Tongue (tissue), 2 donors: Measurements from ENCODE around the gene WDFY4. TPM values are rescaled to one million over a fixed set of nuclear protein-coding genes. Genes with fewer than 3 reads are reported as not detected.
A peak's percentile ranks its signal among the peaks of the same experiment; 100 is the strongest.

Experiments
- DNase-seq: peaks from one replicate; pipeline ENCODE4 v3.0.0-alpha.2; 2015
- total RNA-seq: library from RNA; depleted of rRNA; stranded (reverse); fragments of >200 nt; gene quantifications from one replicate; pipeline ENCODE4 v1.2.3, GENCODE V29; 2014

The WDFY4 gene
- total RNA-seq, 1 donor from 2014 or later: 5.7 TPM

- DNase-seq: no peak
Observed at GRCh38 chr10:48880016-48880705, 195.5 kb downstream of the WDFY4 start.

GRCh38 chr10:48881937-48882336 lies 197.3 kb downstream of the WDFY4 start:
- DNase-seq: no peak

GRCh38 chr10:48882881-48883280 lies 198.2 kb downstream of the WDFY4 start:
- no peak for DNase-seq

DNA sequence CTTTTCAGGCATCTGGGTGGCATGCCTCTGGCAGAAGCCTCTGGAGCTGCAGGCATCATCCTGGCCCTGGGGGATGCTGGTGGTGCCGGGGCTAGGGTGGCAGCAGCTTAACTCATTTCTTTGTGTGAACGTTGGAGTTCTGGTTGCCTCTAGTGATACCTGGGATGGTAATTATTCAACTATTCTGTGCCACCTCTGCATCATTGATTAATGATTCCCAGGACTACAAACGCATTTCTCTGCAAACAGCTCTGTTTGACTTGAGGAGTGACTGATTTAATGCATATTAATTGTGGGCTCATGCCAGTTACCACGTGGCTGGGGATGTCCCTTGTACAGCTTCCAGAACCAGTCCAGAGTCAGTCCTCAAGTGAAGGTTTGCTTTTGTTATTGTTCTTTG lies 199.0 kb downstream of the WDFY4 start:
- no peak for DNase-seq

DNA sequence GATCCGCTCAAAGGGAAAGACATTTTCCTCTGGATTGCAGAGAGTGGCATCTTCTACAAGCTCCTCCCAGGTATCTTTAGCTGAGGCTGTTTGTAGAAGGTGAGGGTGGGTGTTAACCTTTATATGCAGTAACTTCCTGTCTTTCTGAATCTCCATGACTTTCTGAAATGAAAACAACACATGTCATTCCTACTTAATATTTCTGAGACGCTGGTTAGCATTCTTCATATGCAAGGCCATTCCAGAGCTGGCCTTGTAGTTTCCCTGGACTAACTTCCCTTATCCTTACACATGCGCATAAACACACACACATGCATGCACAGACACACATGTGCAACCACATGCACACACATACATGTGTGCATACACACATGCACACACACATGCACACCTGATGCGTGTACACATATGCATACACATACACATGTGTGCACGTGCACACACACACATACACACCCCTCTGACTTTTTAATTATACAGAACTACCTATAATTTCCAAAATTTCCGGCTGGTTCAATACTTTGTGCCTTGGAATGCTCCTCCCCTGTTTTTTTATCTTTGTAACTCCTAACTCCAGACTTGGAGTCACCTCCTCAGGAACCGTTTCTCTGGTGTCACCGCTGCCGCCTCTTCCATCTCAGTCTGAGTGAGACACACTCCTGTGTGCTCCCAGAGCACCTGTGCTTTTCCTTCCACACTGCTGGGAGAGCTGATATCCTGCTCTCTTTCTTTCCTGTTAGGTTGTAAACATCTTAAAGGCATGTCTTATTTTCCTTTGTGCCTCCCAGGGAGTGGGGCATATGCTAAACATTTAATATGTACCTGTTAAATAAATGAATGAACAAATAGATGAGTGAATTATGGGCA lies 199.7 kb downstream of the WDFY4 start:
- no peak for DNase-seq

GRCh38 chr10:48885376-48885775 lies 200.7 kb downstream of the WDFY4 start:
- peak; percentile 68 for DNase-seq

DNA sequence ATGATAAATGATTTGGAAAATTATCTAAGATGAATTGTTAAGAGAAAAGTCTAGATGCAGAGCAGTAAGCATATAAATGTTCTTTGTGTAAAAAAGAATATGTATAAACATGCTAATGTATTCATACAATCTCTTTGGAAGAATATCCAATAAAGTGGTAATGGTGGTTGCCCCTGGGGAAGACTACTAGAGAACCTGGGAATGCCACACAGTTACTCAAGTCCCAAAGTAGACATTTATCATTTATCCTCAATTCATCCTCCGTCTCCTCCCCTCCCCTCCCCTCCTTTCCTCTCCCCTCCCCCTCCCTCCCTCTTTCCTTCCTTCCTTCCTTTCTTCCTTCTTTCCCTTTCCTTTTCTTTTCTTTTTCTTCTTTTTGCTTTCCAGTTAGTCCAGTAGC lies 203.3 kb downstream of the WDFY4 start:
- no peak for DNase-seq

DNA sequence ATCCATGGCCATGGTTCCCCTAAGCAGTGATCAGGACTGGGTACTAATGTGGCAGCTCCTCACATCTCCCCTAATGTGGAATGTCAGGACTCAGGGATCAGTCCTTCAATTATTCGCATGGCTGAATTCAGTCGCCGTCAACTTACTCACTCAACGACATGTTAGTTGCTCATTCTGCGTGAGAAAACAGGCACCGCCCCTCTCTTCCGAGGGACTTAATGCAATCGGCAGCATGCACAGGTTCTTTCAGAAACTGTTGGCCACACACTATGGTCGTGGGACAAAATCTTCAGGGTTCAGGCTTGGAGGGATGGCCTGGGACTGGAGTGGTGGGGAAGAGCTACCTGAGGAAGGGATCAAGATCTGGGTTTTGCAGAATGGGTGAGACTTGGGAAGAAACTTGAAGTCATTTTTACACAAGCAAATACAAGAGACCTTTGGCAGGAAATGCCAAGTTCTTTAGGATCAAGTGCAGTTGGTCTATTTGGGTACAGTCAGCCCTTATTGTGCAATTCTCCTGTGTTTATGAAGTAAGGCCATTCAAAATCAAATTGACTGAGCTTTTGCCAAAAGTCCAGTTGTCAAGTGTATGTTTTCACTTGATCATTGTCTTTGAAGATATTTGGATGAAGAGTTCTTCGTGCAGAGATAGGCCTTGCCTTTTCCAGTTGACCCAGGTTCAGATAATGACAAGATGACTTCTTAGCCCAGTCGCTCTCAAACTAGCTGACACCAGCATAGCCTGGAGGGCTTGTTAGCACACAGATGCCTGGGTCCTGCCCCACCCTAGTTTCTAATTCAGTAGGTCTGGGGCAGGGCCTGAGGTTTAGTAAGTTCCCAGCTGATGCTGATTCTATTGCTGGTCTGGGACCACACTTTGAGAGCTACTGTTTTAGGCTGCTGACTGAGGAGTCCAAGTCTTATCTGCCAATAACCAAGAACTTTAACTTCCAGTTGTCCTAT lies 206.5 kb downstream of the WDFY4 start:
- DNase-seq: peak; percentile 18

DNA sequence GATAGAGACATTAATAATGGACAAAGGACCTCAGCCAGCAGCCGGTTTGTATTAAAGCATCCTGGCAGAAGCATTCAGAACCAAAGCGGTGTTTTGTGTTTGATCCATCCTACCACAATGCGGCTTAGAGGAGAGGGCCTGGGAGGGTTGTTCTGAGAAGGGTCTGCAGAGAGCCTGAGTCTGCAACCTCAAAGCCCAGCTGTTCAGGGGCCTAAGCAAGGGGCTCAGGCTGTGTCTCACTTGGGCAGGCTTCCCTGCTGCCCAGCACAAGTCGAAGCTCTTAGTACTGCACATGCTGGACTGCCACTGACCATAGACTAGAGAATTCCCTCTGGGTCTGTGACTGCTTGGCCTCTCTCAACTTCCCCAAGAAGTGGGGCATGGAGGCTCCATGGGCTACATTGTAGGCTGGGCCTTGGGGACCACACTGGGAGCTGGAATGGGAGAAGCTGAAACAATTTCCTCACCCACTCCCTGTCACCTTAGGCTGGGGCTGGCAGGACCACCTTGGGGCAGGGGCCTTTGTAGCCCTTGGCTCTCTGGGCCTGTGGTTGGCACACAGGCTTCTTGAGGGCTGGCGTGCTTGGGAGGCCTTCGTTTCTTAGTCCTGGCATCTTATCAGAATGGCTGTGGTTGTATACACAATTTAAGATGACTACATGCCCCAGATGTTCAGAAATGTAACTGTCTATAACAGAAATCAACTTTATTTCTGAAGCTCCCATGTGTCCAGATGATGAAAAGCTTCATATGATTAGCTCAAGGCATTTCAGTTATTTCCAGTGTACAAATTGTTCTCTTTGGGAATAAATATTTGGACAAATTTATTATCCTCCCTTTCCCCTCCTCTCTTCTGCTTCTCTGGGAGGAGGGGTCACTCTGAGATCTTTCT lies 210.5 kb downstream of the WDFY4 start:
- peak; percentile 62 for DNase-seq

DNA sequence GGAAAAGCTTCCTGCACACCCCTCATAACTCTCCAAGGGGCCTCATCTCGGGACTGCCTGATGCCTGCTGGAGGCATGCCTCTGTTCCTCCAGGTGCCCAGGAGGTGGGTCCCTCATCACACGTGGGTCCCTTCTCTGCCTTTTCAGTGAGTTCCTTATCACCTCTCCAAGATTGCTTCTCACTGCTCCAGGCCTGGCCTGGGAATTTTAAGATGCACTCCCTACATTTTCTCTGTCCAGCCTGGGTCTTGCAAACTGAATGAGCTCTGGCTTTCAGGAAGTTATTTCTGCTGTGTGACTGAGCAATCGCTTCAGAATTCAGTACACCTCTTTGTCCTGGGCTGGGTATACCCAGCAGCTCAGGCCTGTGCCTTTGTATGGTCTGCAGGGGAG lies 211.1 kb downstream of the WDFY4 start:
- DNase-seq: no peak

DNA sequence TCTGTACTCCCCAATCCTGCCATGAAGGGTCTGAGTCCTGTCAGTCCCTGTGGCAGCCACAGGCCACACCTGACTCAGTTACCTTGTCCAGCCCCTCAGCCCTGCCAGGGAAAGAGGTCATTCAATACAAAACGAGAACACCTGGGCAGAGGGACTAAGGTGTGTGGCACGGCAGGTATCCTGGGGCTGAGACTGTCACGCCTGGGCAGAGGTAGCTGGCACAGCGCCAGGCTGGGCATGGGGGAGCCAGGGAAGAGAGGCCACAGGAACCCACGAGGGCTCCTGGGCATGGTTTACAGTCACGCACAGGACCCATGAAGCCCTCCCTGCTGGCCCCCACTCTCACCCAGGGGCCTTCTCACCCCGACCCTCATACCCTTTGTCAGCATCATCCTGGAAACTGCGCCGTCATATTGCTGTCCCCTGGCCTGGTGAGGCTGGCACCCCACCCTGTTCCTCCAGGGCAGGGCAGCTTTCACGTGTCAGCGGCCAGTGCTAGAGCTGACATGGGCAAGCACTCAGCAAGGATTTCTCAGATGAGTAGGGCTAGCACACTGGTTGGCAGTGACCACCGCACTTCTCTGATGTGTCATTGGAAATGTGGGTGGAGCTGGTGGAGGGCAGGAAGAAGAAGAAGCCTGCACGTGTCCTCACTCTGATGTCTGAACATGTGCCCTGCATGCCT lies 212.2 kb downstream of the WDFY4 start:
- DNase-seq: no peak

DNA sequence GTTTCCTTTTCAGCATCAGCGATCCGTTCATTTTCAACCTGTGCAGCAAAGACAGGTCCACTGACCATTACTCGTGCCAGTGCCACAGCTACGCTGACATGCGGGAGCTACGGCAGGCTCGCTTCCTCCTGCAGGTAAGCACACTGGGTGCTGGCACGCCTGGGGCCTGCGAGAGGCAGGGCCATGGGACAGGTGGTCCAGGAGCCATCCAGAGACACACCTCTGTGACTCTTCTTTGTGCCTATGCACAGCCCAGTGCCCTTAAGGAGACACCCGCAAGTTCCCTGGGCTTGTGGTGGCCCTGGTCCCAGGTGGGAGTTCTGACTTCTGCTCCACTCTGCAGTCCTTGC lies 212.7 kb downstream of the WDFY4 start:
- DNase-seq: no peak

- no peak for DNase-seq
Observed at GRCh38 chr10:48898426-48898825, 213.8 kb downstream of the WDFY4 start.

- DNase-seq: no peak
Observed at GRCh38 chr10:48899781-48900180, 215.1 kb downstream of the WDFY4 start.

GRCh38 chr10:48900371-48900801 lies 215.7 kb downstream of the WDFY4 start:
- DNase-seq: peak; percentile 67

DNA sequence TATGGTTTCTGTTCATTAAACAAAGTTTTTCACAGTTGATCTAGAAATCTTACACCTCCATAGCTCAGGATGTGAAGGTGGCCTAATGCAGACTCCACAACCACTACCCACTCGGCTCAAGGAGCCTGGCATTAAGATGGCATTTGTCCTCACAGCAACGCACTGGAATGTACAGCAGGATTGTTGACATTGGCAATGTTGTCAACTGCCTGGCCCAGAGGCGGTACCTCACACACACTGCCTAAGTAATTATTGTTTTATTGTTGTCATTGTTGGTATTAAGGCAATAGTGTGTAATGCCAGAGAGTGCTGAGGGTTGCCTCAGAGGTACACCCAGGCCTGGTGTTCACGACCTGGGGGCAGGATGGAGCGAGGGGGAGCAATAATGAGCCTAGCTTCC lies 216.6 kb downstream of the WDFY4 start:
- DNase-seq: no peak

- no peak for DNase-seq
Observed at GRCh38 chr10:48902096-48902495, 217.4 kb downstream of the WDFY4 start.

DNA sequence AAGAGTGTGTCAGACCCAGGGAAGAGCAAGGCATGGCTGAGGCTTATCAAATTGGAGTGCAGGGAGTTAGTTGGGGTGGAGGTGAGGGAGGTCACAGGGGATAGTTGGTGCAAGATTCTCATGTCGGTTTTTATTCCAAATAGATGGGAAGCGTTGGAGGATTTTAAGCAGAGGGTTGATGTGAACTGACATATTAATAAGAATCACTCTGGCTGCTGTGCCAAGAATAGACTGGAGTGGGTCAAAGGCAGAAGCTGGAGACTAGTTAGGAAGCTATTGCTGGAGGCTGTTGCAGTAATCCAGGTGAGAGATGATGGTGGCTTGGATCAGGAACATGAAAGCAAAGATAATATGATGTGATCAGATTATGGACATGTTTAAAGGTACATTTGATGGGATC lies 218.5 kb downstream of the WDFY4 start:
- DNase-seq: no peak

DNA sequence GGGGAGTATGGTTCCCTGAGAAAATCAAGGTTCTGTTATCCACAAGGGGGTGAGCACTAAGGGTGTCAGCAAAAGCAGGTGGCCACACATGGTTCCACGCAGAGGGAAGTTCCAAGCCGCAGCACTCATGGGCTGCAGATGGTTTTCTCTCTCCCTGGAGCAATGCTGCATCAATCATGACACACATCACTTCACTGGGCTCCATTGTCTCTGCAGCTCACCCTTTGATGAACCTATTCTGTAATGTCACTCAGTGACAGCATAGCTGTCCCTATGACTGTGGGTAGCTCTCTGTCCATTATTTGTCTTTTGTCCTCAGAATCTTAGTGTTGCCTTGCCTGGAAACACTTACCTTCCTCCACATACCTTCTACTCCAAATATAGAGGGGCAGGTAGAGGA lies 220.2 kb downstream of the WDFY4 start:
- no peak for DNase-seq

DNA sequence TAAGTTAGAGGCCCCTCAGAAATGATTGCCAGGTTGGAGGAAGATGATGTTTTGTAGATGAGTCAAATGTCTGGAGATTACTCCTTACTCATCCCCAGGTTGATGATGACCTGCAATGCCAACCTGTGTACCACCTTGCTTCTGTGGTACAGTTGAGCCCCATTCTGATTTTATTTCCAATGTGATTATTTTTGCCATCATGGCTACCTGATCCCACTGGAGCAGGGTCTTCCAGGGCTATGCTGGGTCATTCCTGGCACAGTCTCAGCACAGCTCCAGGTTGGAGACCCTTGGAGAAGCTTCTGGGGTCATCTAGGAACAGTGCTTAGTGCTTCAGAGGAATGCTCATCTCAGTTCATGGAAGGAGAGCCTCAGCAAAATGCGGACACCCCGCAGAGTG lies 220.6 kb downstream of the WDFY4 start:
- no peak for DNase-seq

GRCh38 chr10:48906841-48907240 lies 222.2 kb downstream of the WDFY4 start:
- DNase-seq: no peak
